ENCODE results near the gene GPRC5A.

- TF ChIP-seq POLR2AphosphoS5 (IDR thresholded peaks at IDR 0.05) (no peak), CTCF (IDR thresholded peaks at IDR 0.05) (no peak)
Observed at GRCh38 chr12:12907552-12907951, 16.2 kb downstream of the GPRC5A start.

Data from sigmoid colon (tissue), 4 donors.